ENCODE measurements around the gene ABCC12. TPM values are rescaled to one million over a fixed set of nuclear protein-coding genes. Genes with fewer than 3 reads are reported as not detected.

Gene ABCC12
- total and polyA plus RNA-seq, 7 donors: not detected

DNA sequence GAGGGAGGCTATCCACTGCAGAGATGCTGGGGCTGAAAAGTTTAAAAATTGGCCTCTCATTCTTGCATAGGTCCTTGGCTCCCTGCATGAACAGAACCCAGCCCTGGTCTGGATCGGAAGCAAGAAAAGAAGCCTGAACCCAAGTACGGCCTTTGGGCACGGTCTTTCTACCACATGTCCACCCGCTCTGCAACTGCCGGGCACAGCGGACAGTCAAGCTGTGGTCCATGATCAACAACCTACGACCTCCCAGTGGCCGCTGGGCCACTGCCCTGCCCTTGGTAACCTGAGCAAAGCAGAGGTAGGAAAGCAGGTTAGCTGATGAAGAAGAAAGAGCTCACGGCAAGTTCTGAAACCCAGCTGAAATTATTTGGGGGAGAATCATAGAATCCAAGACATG lies 3.6 kb downstream of the ABCC12 start:
- H3K4me3 ChIP-seq: no peak overlapping the region
- no peak for TF ChIP-seq POLR2AphosphoS5 (IDR thresholded peaks at IDR 0.05)
- TF ChIP-seq POLR2A (IDR thresholded peaks at IDR 0.05): no peak
- TF ChIP-seq, protein P1, sequence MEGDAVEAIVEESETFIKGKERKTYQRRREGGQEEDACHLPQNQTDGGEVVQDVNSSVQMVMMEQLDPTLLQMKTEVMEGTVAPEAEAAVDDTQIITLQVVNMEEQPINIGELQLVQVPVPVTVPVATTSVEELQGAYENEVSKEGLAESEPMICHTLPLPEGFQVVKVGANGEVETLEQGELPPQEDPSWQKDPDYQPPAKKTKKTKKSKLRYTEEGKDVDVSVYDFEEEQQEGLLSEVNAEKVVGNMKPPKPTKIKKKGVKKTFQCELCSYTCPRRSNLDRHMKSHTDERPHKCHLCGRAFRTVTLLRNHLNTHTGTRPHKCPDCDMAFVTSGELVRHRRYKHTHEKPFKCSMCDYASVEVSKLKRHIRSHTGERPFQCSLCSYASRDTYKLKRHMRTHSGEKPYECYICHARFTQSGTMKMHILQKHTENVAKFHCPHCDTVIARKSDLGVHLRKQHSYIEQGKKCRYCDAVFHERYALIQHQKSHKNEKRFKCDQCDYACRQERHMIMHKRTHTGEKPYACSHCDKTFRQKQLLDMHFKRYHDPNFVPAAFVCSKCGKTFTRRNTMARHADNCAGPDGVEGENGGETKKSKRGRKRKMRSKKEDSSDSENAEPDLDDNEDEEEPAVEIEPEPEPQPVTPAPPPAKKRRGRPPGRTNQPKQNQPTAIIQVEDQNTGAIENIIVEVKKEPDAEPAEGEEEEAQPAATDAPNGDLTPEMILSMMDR (IDR thresholded peaks at IDR 0.05): no peak
- no peak for TF ChIP-seq EP300 (IDR thresholded peaks at IDR 0.05)
- H3K4me1 ChIP-seq: peaks cover 0 to 5% (median 2%) of the 10 kb centered on the region in 4 donors
- H3K27ac ChIP-seq: no peak overlapping the region
- 92 to 94% methylated on average over 9 of the region's 9 CpGs for WGBS, 2 donors
- no peak for DNase-seq
- H3K9me3 ChIP-seq: no peaks in the 10 kb centered on the region
- no peaks in the 10 kb centered on the region for H3K36me3 ChIP-seq
- H3K27me3 ChIP-seq: peaks cover 0 to 12% (median 8%) of the 10 kb centered on the region in 3 donors
- intact Hi-C loops (cut with DNase I): no loop called here

- intact Hi-C loops (cut with DNase I): no loop called here
- no peaks in the 10 kb centered on the region for H3K9me3 ChIP-seq
- TF ChIP-seq POLR2AphosphoS5 (IDR thresholded peaks at IDR 0.05) (no peak), EP300 (IDR thresholded peaks at IDR 0.05) (no peak), POLR2A (IDR thresholded peaks at IDR 0.05) (no peak)
- TF ChIP-seq, protein P1 (IDR thresholded peaks at IDR 0.05): no peak
- no peak overlapping the region for H3K4me3 ChIP-seq
- H3K27me3 ChIP-seq: peaks cover 0 to 4% (median 0%) of the 10 kb centered on the region in 3 donors
- H3K36me3 ChIP-seq: no peaks in the 10 kb centered on the region
- no peaks in the 10 kb centered on the region for H3K4me1 ChIP-seq
- WGBS, 2 donors: 39 to 69% methylated on average over 1 of the region's 1 CpG
- no peak overlapping the region for H3K27ac ChIP-seq
- no peak for DNase-seq
These were observed 5.1 kb downstream of the ABCC12 start for GRCh38 chr16:48150707-48151106.

- Histone ChIP-seq H3K36me3 (no peaks in the 10 kb centered on the region), H3K4me3 (no peak overlapping the region), H3K27me3 (no peaks in the 10 kb centered on the region), H3K9me3 (no peaks in the 10 kb centered on the region), H3K27ac (no peak overlapping the region), H3K4me1 (no peaks in the 10 kb centered on the region)
- 86 to 96% methylated on average over 4 of the region's 4 CpGs for WGBS, 2 donors
- DNase-seq: no peak
- intact Hi-C loops (cut with DNase I): no loop called here
- TF ChIP-seq, protein P1 (IDR thresholded peaks at IDR 0.05): no peak
- TF ChIP-seq POLR2AphosphoS5 (IDR thresholded peaks at IDR 0.05): no peak
- no peak for TF ChIP-seq POLR2A (IDR thresholded peaks at IDR 0.05)
- TF ChIP-seq EP300 (IDR thresholded peaks at IDR 0.05): no peak
These were observed 9.1 kb downstream of the ABCC12 start for GRCh38 chr16:48146710-48147109.

- no peak overlapping the region for H3K27ac ChIP-seq
- intact Hi-C loops (cut with DNase I): no loop called here
- TF ChIP-seq, protein P1 (IDR thresholded peaks at IDR 0.05): no peak
- TF ChIP-seq POLR2AphosphoS5 (IDR thresholded peaks at IDR 0.05) (no peak), POLR2A (IDR thresholded peaks at IDR 0.05) (no peak), EP300 (IDR thresholded peaks at IDR 0.05) (no peak)
- no peak for DNase-seq
- no peaks in the 10 kb centered on the region for H3K4me1 ChIP-seq
- H3K36me3 ChIP-seq: no peaks in the 10 kb centered on the region
- 85 to 88% methylated on average over 7 of the region's 7 CpGs for WGBS, 2 donors
- H3K9me3 ChIP-seq: no peaks in the 10 kb centered on the region
- no peaks in the 10 kb centered on the region for H3K27me3 ChIP-seq
- H3K4me3 ChIP-seq: no peak overlapping the region
These were observed 9.7 kb downstream of the ABCC12 start for GRCh38 chr16:48146131-48146530.

- Histone ChIP-seq H3K9me3 (no peaks in the 10 kb centered on the region), H3K27me3 (no peaks in the 10 kb centered on the region), H3K4me3 (no peak overlapping the region), H3K4me1 (no peaks in the 10 kb centered on the region), H3K36me3 (no peaks in the 10 kb centered on the region), H3K27ac (no peak overlapping the region)
- intact Hi-C loops (cut with DNase I): no loop called here
- WGBS, 2 donors: 92% methylated on average over 9 of the region's 9 CpGs
- TF ChIP-seq POLR2A (IDR thresholded peaks at IDR 0.05): no peak
- TF ChIP-seq, protein P1 (IDR thresholded peaks at IDR 0.05): no peak
- TF ChIP-seq POLR2AphosphoS5 (IDR thresholded peaks at IDR 0.05): no peak
- no peak for TF ChIP-seq EP300 (IDR thresholded peaks at IDR 0.05)
- no peak for DNase-seq
These were observed 11.9 kb downstream of the ABCC12 start for GRCh38 chr16:48143812-48144368.
